Stimulated activated CD4-positive, alpha-beta T cell treated with anti-CD3 and anti-CD28 coated beads, Interleukin-15, amount 100 ng/mL, for 1 hour (primary cell): ENCODE results near the gene RPL7L1.
"Not testable (repeated sequence)": the region's sequence is repeated elsewhere in the genome, so short reads cannot be mapped to it uniquely, and the experiment has no call there.

Experiments used
- DNase-seq, 2 donors: peaks; one replicate each; pipeline ENCODE4 v3.0.0-alpha.2; 2020; ENCODE audit warnings: low read depth in 1 of 2, low spot score in 1 of 2

The RPL7L1 gene

DNA sequence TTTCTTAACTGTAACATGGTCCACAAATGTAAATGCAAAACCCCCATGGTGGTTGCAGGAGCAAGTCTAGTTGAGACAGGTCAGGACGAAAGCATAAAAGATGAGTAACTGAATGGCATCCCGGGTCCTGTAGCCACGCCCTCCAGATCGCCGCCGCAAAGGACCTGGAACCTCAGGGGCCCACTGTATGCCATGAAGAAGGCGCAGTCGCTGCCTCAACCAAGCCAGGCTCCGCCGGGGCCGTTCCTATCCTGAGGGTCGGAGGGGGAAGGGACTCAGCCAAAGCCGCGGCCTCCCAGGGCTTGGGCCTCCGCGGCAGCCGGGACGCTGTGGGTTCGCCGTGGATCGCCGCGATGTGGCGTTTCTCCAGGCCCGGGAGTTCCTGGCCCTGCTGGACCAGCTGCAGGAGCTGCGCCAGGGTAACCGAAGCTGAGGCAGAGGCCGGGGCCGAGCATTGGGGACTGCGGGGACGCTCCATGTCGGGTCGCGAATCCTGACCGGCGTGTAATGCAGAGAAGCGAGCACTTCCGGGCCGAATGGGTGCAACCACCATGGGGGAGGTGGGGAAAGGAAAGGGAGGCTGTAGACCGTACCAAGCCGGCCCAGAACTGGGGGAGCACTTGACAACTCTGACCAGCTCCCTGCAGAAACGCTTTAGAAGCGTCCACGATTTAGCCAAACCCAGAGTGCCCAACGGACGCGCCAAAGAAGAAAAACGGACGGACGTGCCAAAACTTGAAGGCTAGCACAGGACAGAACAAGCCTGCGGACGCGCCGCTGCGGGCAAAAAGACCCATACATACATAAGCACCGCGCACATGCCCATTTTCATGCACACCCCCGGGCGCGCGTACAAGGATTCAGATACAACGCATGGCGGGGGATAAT lies 11.1 kb downstream of the RPL7L1 start:
- DNase-seq, result peak; percentile 73 to 78

DNA sequence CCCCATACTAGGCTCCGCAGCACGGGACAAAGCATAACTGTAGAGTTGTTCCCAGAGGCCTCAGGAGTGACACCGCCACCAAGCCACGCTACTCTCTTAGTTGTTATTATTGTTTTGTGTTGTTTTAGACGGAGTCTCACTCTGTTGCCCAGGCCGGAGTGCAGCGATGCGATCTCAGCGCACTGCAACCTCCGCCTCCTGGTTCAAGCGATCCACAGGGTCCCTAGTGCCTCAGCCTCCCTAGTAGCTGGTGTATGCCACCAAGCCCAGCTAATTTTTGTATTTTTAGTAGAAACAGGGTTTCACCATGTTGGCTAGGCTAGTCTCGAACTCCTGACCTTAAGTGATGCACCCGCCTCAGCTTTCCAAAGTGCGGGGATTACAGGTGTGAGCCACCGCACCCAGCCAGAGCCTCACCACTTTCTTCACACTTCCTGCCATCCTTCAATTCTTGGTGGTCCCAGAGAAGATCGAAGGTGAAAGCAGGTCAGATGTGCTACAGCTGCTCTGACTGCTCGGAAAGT lies 11.8 kb downstream of the RPL7L1 start:
- no peak for DNase-seq

DNA sequence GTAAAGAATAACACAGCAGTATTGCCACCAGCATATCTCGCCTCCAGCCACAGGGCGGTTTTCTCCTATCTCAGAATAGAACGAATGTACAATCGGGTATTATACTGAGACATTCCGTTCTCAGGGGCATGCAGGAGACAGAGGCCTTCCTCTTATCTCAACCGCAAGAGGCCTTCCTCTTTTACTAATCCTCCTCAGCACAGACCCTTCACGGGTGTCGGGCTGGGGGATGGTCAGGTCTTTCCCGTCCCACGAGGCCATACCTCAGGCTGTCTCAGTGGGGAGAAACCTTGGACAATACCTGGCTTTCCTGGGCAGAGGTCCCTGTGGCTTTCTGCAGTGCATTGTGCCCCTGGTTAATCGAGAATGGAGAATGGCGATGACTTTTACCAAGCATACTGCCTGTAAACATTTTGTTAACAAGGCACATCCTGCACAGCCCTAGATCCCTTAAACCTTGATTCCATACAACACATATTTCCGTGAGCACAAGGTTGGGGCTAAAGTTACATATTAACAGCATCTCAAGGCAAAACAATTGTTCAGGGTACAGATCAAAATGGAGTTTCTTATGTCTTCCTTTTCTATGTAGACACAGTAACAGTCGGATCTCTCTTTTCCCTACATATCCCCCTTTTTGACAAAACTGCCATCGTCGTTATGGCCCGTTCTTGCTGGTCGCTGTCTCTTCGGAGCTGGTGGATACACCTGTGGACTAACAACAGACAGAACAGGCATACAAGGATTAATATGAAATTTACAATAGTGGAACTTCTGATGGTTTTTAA lies 14.8 kb downstream of the RPL7L1 start:
- DNase-seq, result not testable (repeated sequence)

DNA sequence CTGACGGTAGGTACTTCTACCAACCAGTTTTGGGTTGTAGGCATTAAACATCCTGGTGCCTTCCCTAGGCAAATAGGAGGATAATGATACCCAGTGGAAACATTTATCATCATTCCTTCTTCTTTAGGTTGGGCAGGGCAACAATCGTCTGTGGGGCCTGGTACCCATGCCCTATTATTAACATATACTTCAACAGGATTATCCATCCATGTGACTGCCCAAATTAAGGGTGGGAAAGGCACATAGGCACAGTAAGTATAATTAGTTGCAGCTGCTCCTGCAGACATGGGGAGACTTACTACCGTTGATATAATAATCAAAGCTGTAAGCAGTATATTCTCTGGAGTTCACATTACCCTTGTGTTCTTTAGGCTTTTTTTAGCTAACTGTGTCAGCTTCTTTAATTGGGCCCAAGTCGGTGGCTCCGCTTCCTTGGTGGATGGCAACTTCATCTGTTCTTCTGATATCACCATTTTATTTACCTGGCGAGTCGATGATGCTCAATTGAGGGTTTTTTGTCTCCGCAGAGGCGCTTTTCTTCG lies 16.8 kb downstream of the RPL7L1 start:
- DNase-seq, result no peak

DNA sequence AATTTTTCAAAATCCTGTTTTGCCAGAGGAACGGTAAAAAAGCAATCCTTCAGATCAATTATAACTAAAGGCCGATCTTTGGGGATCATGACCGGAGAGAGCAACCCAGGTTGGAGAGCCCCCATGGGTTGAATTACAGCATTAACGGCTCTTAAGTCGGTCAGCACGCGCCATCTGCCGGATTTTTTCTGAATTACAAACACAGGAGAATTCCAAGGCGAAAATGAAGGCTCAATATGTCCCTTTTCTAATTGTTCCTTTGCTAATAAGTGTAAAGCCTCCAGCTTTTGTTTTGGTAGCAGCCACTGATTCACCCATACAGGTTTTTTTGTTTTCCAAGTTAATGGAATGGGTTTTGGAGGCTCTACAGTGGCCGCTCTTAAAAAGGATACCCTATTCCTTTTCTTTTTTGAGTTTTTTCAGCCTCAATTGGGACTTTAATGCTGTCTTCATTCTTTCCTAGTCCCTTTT lies 19.5 kb downstream of the RPL7L1 start:
- DNase-seq, result peak in 1 of 2 donors; percentile 24

DNA sequence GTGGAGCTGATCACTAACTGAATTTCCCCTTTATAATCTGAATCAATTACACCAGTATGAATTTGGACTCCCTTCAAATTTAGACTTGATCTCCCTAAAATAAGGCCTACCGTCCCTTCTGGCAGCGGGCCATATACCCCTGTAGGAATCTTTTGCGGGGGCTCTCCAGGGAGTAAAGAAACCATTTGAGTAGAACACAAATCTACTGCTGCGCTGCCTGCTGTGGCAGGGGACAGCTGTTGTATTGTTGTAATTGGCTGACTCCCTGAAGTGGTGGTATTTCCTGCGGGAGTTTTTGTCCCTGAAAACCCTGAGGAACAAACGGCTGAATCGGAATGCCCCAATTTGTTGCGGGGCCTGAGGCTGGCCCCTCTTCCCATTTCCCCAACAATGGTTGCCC lies 20.5 kb downstream of the RPL7L1 start:
- DNase-seq, result no peak

DNA sequence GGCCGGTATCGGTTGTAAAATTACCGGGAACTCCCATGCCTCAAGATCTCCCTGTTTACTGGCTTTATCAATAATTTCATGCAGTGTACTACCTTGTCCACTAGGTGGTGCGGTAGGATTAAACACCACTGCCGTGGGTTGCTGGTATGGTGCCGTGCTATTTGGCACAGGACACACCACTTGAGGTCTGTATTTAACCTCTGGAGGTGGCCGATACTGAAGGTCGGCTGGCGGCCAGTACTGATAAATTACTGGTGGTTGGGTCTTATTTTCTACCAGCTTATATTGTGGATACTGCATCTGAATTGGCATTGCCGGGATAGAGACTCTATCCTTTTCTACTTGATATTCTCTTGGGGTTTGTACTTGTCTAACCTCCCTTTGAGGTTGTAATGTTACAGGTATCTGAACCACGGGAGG lies 22.1 kb downstream of the RPL7L1 start:
- peak in 1 of 2 donors; percentile 47 for DNase-seq

DNA sequence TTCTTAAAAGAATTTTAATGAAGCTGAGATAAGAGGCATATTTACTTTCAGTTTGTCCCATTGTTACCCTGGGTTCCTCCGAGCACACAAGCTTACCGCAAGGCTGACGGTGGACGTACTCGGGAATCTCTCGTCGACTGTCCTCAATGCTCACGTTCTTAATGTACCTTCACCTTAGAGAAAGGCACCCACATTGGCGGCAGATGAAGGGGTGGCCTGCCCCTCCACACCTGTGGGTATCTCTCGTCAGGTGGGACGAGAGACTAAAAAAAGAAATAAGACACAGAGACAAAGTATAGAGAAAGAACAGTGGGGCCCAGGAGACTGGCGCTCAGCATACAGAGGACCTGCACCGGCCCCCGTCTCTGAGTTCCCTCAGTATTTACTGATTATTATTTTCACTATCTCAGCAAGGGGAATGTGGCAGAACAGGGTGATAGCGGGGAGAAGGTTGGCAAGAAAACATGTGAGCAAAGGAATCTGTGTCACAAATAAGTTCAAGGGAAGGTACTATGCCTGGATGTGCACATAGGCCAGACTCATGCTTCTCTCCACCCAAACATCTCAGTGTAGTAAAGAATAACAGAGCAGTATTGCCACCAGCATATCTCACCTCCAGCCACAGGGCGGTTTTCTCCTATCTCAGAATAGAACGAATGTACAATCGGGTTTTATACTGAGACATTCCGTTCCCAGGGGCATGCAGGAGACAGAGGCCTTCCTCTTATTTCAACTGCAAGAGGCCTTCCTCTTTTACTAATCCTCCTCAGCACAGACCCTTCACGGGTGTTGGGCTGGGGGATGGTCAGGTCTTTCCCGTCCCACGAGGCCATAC lies 23.2 kb downstream of the RPL7L1 start:
- DNase-seq, result not testable (repeated sequence)

DNA sequence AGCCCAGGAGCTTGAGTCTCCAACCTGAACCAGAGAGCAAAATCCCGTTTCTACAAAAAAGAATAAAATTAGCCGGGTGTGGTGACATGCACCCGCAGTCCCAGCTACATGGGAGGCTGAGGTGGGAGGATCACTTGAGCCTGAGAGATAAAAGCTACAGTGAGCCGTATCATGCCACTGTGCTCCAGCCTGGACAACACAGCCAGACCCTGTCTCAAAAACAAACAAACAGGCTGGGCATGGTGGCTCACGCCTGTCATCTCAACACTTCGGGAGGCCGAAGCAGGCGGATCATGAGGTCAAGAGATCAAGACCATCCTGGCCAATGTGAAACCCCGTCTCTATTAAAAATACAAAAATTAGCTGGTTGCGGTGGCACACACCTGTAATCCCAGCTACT lies 25.1 kb downstream of the RPL7L1 start:
- no peak for DNase-seq

DNA sequence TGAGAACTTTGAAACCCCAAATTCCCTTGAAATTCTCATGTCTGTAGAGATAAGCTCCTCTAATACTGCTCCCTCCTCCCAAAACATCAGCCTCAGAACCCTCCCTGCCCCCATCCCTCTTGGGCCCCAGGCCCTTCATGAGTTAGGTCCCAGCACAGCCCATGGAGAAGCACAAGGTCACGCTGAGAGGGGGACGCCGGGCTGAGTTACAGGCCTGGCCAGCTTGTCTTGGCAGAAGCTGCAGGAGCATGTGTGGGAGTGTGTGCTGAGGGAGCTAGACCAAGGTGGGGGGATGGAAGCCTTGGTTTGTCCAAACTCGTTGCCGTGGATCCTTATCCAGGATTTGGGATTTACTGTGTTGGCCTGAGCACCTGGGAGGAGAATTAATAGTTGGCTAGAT lies 27.9 kb downstream of the RPL7L1 start:
- DNase-seq, result no peak

DNA sequence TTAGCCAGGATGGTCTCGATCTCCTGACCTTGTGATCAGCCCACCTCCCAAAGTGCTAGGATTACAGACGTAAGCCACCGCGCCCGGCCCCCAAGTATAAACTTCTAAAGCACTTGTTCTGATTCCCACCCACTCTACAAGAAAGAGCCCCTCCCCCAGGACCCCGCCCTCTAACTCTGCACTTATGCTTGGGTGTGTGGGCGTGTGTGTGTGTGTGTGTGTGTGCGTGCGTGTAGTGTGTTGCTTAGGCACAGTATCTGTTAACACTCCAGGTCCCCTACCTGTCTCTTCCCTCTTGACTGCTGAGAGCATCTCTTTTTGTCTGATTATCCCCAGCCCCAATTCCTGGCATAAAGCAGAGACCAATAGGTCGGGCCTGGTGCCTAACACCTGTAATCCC lies 30.4 kb downstream of the RPL7L1 start:
- no peak for DNase-seq

DNA sequence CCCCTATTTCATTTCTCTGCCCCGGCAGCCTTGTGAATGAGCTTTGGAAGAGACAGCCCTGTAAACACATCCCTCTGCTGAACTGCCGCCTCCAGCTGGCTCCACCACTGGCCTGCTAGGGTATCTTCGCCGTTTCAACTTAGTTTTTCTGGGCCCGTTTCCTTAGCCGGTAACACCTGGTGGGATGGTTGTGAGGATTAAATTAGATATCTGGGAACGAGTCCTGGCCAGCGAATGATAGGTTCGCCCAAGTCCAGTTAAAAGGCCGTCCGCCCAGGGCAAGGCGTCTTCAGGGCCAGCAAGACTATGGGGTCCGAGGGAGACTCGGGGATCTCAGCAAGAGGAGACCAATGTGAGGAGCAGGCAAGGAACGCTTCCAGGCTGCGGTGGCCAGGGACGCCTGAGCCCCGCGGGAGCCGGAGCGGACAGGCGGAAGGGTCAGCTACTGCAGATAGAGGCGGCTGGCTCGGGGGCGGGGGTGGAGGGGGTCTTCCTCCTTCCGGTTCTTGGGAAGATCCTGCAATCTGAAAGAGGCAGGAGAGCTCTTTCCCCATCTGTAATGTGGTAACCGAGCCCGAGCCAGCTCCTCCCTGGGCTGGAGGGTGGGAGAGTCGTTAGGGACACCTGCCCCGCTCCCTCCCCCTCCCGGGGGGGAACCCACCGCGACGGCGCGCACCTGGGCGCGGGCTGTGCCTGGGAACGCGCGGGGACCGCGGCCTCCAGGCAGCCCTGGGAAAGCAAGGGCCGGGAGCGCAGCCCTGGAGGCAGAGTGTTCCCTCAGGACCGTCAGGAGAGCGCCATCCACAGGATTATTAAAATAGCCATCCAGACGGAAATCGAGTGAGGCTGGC lies 32.0 kb downstream of the RPL7L1 start:
- no peak for DNase-seq

DNA sequence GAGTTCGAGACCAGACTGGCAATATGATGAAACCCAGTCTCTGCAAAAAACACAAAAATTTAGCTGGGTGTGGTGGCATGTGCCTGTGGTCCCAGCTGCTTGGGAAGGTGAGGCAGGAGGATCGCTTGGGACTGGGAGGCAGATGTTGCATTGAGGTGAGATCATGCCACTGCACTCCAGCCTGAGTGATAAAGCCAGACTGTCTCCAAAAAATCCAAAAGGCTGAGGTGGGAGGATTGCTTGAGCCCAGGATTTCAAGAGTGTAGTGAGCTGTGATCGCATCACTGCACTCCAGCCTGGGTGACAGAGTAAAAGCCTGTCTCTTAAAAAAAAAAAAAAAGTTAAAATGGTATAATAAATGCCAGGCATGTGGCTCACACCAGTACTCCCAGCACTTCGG lies 35.1 kb downstream of the RPL7L1 start:
- no peak for DNase-seq

DNA sequence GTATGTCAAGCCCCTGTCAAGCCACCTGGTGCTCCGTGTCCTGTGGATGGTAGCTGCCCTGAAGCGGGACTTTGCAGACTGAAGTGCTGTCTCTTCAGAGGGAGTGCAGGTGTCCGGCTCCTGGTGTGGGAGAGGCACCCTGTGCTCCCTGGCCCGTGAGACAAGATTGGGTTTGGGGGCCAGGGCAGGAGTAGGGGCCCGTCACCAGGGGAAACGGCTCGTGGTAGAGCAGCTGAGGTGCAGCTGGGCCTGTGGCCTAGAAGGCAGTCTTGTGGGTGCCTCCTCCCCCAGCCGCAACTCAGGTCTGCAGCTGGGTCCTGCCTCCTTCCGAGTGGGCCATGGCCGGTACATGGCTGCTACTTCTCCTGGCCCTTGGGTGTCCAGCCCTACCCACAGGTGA lies 36.3 kb downstream of the RPL7L1 start, which contains the start of gene PTCRA:
TSS of gene PTCRA (plus strand) at position 322 of the 400 bp plus-strand sequence. CDS start at position 339, 17 bp downstream.
- no peak for DNase-seq

DNA sequence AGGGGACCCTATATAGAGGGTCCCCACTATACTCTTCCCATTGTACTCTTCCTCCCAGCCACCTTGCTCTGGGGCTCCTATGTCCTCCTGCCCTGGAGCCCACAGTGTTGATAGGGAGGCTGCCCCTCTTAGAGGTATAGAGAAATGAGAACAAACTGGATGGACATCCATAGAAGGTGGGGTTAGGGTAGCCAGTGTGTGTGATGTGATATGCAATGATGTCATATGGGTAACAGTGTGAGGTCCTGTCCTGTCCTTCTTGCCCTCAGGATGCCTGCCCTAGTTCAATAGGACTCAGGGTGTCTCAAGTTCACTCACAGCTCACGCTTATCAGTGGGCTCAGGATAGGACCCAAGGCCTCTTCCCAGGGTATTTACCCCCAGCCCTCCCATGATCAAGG lies 36.9 kb downstream of the RPL7L1 start:
- no peak for DNase-seq

DNA sequence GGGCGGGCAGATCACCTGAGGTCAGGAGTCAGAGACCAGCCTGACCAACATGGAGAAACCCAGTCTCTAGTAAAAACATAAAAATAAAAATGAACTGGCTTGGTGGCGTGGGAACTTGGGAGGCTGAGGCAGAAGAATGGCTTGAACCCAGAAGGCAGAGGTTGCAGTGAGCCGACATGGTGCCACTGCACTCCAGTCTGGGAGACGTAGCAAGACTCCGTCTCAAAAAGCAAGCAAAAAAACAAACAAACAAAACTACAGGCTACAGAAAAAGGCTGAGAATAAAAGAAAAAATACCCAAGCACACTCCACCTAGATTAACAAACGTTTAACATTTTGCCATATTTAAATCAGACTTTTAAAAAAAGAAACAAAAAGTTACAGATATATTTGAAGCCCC lies 42.4 kb downstream of the RPL7L1 start:
- DNase-seq, result no peak

DNA sequence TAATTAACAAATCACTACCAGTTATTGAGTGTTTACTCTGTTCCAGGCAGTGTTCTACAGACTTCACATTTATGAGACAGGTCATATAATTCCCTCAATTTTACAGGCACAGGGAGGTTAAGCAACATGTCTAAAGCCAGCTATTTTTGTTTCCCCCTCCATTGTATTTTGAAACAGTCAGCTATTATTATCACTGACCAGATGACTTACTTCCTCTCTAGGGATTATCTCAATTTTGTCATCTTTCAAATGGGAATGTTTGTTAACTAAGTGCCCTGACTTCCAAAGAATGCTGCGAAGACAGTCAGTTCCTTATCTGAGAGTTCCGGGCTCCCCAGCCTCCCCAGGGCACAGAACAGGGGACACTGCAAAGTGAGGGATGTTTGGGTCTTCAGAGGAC lies 44.2 kb downstream of the RPL7L1 start:
- no peak for DNase-seq

DNA sequence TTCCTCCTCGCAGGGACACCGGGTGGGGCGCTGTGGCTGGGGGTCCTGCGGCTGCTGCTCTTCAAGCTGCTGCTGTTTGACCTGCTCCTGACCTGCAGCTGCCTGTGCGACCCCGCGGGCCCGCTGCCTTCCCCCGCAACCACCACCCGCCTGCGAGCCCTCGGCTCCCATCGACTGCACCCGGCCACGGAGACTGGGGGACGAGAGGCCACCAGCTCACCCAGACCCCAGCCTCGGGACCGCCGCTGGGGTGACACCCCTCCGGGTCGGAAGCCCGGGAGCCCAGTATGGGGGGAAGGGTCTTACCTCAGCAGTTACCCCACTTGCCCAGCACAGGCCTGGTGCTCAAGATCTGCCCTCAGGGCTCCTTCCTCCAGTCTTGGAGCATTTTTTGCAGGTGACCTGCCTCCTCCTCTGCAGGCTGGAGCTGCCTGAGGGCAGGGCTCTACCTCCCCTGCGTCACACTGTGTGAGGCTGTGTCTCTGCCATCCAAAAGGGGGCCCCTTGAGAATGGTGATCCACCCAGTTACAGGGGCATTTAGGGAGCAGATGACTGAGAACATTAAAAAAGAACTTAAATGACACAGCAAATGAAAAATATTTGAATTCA lies 45.9 kb downstream of the RPL7L1 start:
- no peak for DNase-seq
